Right cardiac atrium (tissue), 5 donors: ENCODE data around the gene PITPNM1. TPM values are rescaled to one million over a fixed set of nuclear protein-coding genes. Genes with fewer than 3 reads are reported as not detected.
A peak's percentile ranks its signal among the peaks of the same experiment; 100 is the strongest.

Experiments
- ATAC-seq, 2 donors: fragments of 200-7000 bp; cut with Tn5 transposase; one replicate each; pipeline versions ENCODE4 v1.8.0 to v1.9.1; 2020; ENCODE audit warnings: moderate library complexity in 2 of 2, mild to moderate bottlenecking in 1 of 2
- DNase-seq, 3 donors: peaks; one replicate each; pipeline ENCODE4 v3.0.0-alpha.2; 2020
- H3K27ac ChIP-seq: one replicate; pipeline ENCODE4 v1.5.1; 2013; ENCODE audit warnings: mild to moderate bottlenecking, low read length, control low read depth, moderate library complexity
- H3K27me3 ChIP-seq: one replicate; pipeline ENCODE4 v1.6.1; 2013; ENCODE audit not compliant: control insufficient read depth, insufficient read depth
- H3K4me1 ChIP-seq: one replicate; pipeline ENCODE4 v1.6.1; 2013; ENCODE audit warnings: low read length; ENCODE audit not compliant: control insufficient read depth, insufficient read depth
- H3K4me3 ChIP-seq: one replicate; pipeline ENCODE4 v1.5.1; 2013; ENCODE audit warnings: low read length, control low read depth
- H3K9me3 ChIP-seq: one replicate; pipeline ENCODE4 v1.6.1; 2013; ENCODE audit warnings: low read length; ENCODE audit not compliant: control insufficient read depth
- WGBS: extraction: QIAGEN DNeasy Blood & Tissue Kit; methylation state at CpG from one replicate; pipeline ENCODE4 v1.1.7; 2013; 5-methylcytosine and 5-hydroxymethylcytosine counted together
- intact Hi-C, 4 donors: fragments of 100-400 bp; cut with DNase I; formaldehyde crosslinking; loops; one replicate each; pipeline versions ENCODE4 v1.11.0 to v1.14.0; 2022 to 2023
- polyA plus RNA-seq: library from polyadenylated mRNA; stranded (reverse); fragments of 200-250 nt; gene quantifications from one replicate; pipeline ENCODE4 v1.2.3, GENCODE V29; 2013
- total RNA-seq, 4 donors: library from RNA; stranded (reverse); fragmentation: NEBNext Ultra II Directional; extraction: Animal tissue kit (Norgen Biotek cat#: 25700); gene quantifications; one replicate each; pipeline ENCODE4 v1.2.1, GENCODE V29; 2021
- donor health status: healthy with polysubstance abuse.
- donor health status: DM: no; HTN: yes; CAD: no.
- donor health status: DM: no; HTN: no; CAD: no.
- donor health status: DM: no; HTN: yes; CAD: no; lungs with severe emphysema.
- donor health status: DM: yes; HTN: yes; CAD: no.

PITPNM1 gene
- total and polyA plus RNA-seq, 5 donors: 13.7 to 26.3 (median 22.7) TPM

- Histone ChIP-seq H3K9me3 (no peaks in the 10 kb centered on the region), H3K4me1 (peaks cover 10% of the 10 kb centered on the region), H3K27me3 (no peaks in the 10 kb centered on the region), H3K27ac (peak overlapping the region; percentile 96), H3K4me3 (peak overlapping the region; percentile 63)
- intact Hi-C loops: loop anchor here (5.0 to 10.0 kb wide), 4 partner anchors 104 to 116 kb away; partner anchors contain the start of genes PPP1CA (in 2 of the 4), RAD9A (in 2 of the 4) and TBC1D10C (in 2 of the 4)
- DNase-seq (peak; percentile 99 to 100 (median 100)), ATAC-seq (peak; percentile 72 to 77)
- WGBS: under 1% methylated on average over 57 of the region's 57 CpGs
Observed at GRCh38 chr11:67508486-67509121, 3.4 kb upstream of the PITPNM1 start.

GRCh38 chr11:67507864-67508485 lies 2.8 kb upstream of the PITPNM1 start, which contains the start of gene CDK2AP2:
Gene CDK2AP2 (minus strand): TSS chr11:67508162. CDS start chr11:67508082, 80 bp downstream.
- ATAC-seq (peak; percentile 90 to 91), DNase-seq (peak; percentile 100)
- no peaks in the 10 kb centered on the region for H3K9me3 ChIP-seq
- peak within 1 kb of the TSS; percentile 68 for H3K4me3 ChIP-seq
- no peaks in the 10 kb centered on the region for H3K27me3 ChIP-seq
- peaks cover 10% of the 10 kb centered on the region for H3K4me1 ChIP-seq
- H3K27ac ChIP-seq: peak within 1 kb of the TSS; percentile 96
- intact Hi-C loops: loop anchor here (5.0 to 10.0 kb wide), 4 partner anchors 103 to 116 kb away; partner anchors contain the start of genes PPP1CA (in 2 of the 4), RAD9A (in 2 of the 4) and TBC1D10C (in 2 of the 4)
- under 1% methylated on average over 57 of the region's 57 CpGs for WGBS

GRCh38 chr11:67507242-67507863 lies 2.2 kb upstream of the PITPNM1 start:
- Histone ChIP-seq H3K4me1 (peaks cover 10% of the 10 kb centered on the region), H3K27me3 (no peaks in the 10 kb centered on the region), H3K27ac (peak overlapping the region; percentile 86), H3K4me3 (peak overlapping the region; percentile 68), H3K9me3 (no peaks in the 10 kb centered on the region)
- WGBS: 32% methylated on average over 33 of the region's 33 CpGs
- ATAC-seq: peak in 1 of 2 donors; percentile 30
- peak in 1 of 3 donors; percentile 84 for DNase-seq
- intact Hi-C loops: loop anchor here (5.0 to 10.0 kb wide), 4 partner anchors 103 to 115 kb away; partner anchors contain the start of genes PPP1CA (in 2 of the 4), RAD9A (in 2 of the 4) and TBC1D10C (in 2 of the 4)

GRCh38 chr11:67506426-67507051 lies 1.4 kb upstream of the PITPNM1 start:
- Histone ChIP-seq H3K4me1 (peaks cover 10% of the 10 kb centered on the region), H3K27ac (peak overlapping the region; percentile 3), H3K4me3 (no peak overlapping the region), H3K9me3 (no peaks in the 10 kb centered on the region), H3K27me3 (no peaks in the 10 kb centered on the region)
- 83% methylated on average over 16 of the region's 16 CpGs for WGBS
- intact Hi-C loops: loop anchor here (5.0 to 10.0 kb wide), 4 partner anchors 102 to 114 kb away; partner anchors contain the start of genes PPP1CA (in 2 of the 4), RAD9A (in 2 of the 4) and TBC1D10C (in 2 of the 4)
- ATAC-seq (no peak), DNase-seq (peak in 2 of 3 donors; percentile 69 to 71)

- WGBS: 12% methylated on average over 17 of the region's 17 CpGs
- Histone ChIP-seq H3K27ac (peak overlapping the region; percentile 80), H3K9me3 (no peaks in the 10 kb centered on the region), H3K4me1 (peaks cover 10% of the 10 kb centered on the region), H3K4me3 (peak overlapping the region; percentile 56), H3K27me3 (no peaks in the 10 kb centered on the region)
- peak; percentile 91 to 95 (median 94) for DNase-seq
- peak; percentile 54 to 55 for ATAC-seq
- intact Hi-C loops: loop anchor here (5.0 to 10.0 kb wide), 4 partner anchors 101 to 114 kb away; partner anchors contain the start of genes PPP1CA (in 2 of the 4), RAD9A (in 2 of the 4) and TBC1D10C (in 2 of the 4)
Observed at GRCh38 chr11:67505605-67506396, 638 bp upstream of the PITPNM1 start.

- Histone ChIP-seq H3K4me3 (peak overlapping the region; percentile 56), H3K9me3 (no peaks in the 10 kb centered on the region), H3K4me1 (peaks cover 10% of the 10 kb centered on the region), H3K27ac (peak overlapping the region; percentile 40), H3K27me3 (no peaks in the 10 kb centered on the region)
- 3% methylated on average over 101 of the region's 101 CpGs for WGBS
- ATAC-seq: no peak
- intact Hi-C loops: loop anchor here in 2 of 4 donors (10.0 kb wide), 2 partner anchors 99 to 109 kb away; partner anchors contain the start of genes PPP1CA (in 1 of the 2), RAD9A (in 1 of the 2) and TBC1D10C (in 1 of the 2)
- DNase-seq: peak in 2 of 3 donors; percentile 73 to 74
Observed at GRCh38 chr11:67504005-67504949, 886 bp downstream of the PITPNM1 start.

GRCh38 chr11:67503119-67504004 lies 1.8 kb downstream of the PITPNM1 start:
- Histone ChIP-seq H3K9me3 (no peaks in the 10 kb centered on the region), H3K27me3 (no peaks in the 10 kb centered on the region), H3K4me1 (peaks cover 7% of the 10 kb centered on the region), H3K4me3 (no peak overlapping the region), H3K27ac (no peak overlapping the region)
- ATAC-seq: no peak
- WGBS: 78% methylated on average over 19 of the region's 19 CpGs
- peak in 1 of 3 donors; percentile 56 for DNase-seq
- intact Hi-C loops: loop anchor here in 2 of 4 donors (10.0 kb wide), 2 partner anchors 99 to 109 kb away; partner anchors contain the start of genes PPP1CA (in 1 of the 2), RAD9A (in 1 of the 2) and TBC1D10C (in 1 of the 2)

GRCh38 chr11:67502328-67502979 lies 2.7 kb downstream of the PITPNM1 start:
- no peak overlapping the region for H3K4me3 ChIP-seq
- WGBS: 96% methylated on average over 18 of the region's 18 CpGs
- H3K9me3 ChIP-seq: no peaks in the 10 kb centered on the region
- H3K4me1 ChIP-seq: peaks cover 7% of the 10 kb centered on the region
- DNase-seq (peak in 1 of 3 donors; percentile 51), ATAC-seq (no peak)
- no peaks in the 10 kb centered on the region for H3K27me3 ChIP-seq
- H3K27ac ChIP-seq: no peak overlapping the region
- intact Hi-C loops: loop anchor here in 2 of 4 donors (10.0 kb wide), 2 partner anchors 98 to 108 kb away; partner anchors contain the start of genes PPP1CA (in 1 of the 2), RAD9A (in 1 of the 2) and TBC1D10C (in 1 of the 2)
